Measurements from ENCODE around the gene GRIA4. TPM values are rescaled to one million over a fixed set of nuclear protein-coding genes. Genes with fewer than 3 reads are reported as not detected.
"Not testable (repeated sequence)": the region's sequence is repeated elsewhere in the genome, so short reads cannot be mapped to it uniquely, and the experiment has no call there.

The GRIA4 gene
- total and polyA plus RNA-seq, 7 donors: 0.23 to 6.6 (median 1.9) TPM

GRCh38 chr11:105783216-105783615, 173.3 kb downstream of the GRIA4 start:
- intact Hi-C loops (cut with DNase I): no loop called here
- H3K36me3 ChIP-seq: no peaks in the 10 kb centered on the region
- WGBS, 2 donors: 79 to 84% methylated on average over 2 of the region's 2 CpGs
- no peaks in the 10 kb centered on the region for H3K27me3 ChIP-seq
- no peaks in the 10 kb centered on the region for H3K9me3 ChIP-seq
- no peak for TF ChIP-seq EP300 (IDR thresholded peaks at IDR 0.05)
- TF ChIP-seq POLR2A (IDR thresholded peaks at IDR 0.05): no peak
- no peak for TF ChIP-seq POLR2AphosphoS5 (IDR thresholded peaks at IDR 0.05)
- TF ChIP-seq, protein P1, sequence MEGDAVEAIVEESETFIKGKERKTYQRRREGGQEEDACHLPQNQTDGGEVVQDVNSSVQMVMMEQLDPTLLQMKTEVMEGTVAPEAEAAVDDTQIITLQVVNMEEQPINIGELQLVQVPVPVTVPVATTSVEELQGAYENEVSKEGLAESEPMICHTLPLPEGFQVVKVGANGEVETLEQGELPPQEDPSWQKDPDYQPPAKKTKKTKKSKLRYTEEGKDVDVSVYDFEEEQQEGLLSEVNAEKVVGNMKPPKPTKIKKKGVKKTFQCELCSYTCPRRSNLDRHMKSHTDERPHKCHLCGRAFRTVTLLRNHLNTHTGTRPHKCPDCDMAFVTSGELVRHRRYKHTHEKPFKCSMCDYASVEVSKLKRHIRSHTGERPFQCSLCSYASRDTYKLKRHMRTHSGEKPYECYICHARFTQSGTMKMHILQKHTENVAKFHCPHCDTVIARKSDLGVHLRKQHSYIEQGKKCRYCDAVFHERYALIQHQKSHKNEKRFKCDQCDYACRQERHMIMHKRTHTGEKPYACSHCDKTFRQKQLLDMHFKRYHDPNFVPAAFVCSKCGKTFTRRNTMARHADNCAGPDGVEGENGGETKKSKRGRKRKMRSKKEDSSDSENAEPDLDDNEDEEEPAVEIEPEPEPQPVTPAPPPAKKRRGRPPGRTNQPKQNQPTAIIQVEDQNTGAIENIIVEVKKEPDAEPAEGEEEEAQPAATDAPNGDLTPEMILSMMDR (IDR thresholded peaks at IDR 0.05): no peak
- H3K4me3 ChIP-seq: no peak overlapping the region
- no peak overlapping the region for H3K27ac ChIP-seq
- no peak for DNase-seq
- H3K4me1 ChIP-seq: no peaks in the 10 kb centered on the region

GRCh38 chr11:105785850-105786249, 176.0 kb downstream of the GRIA4 start:
- WGBS, 2 donors: 95% methylated on average over 6 of the region's 6 CpGs
- intact Hi-C loops (cut with DNase I); H3K4me1 ChIP-seq; H3K9me3 ChIP-seq; H3K36me3 ChIP-seq; H3K27ac ChIP-seq; DNase-seq; H3K27me3 ChIP-seq; H3K4me3 ChIP-seq: not testable (repeated sequence)

- no peak for TF ChIP-seq EP300 (IDR thresholded peaks at IDR 0.05)
- TF ChIP-seq POLR2A (IDR thresholded peaks at IDR 0.05): no peak
- TF ChIP-seq, protein P1 (IDR thresholded peaks at IDR 0.05): no peak
- TF ChIP-seq POLR2AphosphoS5 (IDR thresholded peaks at IDR 0.05): no peak
- H3K4me3 ChIP-seq: no peak overlapping the region
- no peaks in the 10 kb centered on the region for H3K9me3 ChIP-seq
- H3K4me1 ChIP-seq: no peaks in the 10 kb centered on the region
- no peak overlapping the region for H3K27ac ChIP-seq
- H3K27me3 ChIP-seq: no peaks in the 10 kb centered on the region
- intact Hi-C loops (cut with DNase I): no loop called here
- no peaks in the 10 kb centered on the region for H3K36me3 ChIP-seq
- WGBS, 2 donors: 80 to 90% methylated on average over 2 of the region's 2 CpGs
- DNase-seq: no peak
Observed at GRCh38 chr11:105786741-105787140, 176.9 kb downstream of the GRIA4 start.

DNA sequence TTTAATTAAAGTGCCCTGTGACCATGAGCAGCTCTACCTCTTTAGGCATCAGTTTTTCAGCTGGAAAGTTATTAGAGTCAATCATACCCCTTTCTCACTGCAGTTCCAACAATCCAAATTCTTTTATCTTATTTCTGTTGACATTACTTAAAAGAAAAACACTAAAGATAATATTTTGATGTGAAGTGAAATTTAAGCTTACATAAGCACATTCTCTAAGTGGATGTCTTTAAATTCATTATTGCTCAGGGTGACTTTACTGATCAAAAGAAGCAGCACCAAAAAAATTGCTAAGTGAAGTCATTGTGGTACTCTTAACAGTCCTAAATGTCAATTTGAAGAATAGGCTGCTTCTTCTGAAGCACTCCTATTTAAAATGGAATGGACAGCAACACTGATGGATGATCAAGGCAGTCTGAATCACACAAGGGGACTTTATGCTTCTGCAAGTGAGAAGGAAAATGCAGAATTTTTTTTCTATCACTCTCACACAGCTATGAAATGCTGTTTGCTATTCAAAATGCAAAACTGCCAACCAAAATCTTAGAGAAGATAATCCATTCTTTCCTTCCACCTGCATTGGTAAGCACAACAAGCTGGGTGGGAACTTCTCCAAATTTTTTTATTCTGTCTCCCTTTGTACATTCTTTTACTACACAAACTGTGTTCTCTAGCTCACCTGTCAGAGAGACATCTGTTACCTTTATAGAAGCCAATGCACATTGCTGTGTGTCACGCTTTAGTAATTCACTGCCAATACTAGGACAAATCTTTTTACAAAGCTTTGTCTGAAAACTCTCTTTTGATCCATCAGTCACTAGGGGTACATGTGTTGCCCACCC, 179.9 kb downstream of the GRIA4 start:
- DNase-seq: no peak
- H3K27ac ChIP-seq: no peak overlapping the region
- H3K27me3 ChIP-seq: no peaks in the 10 kb centered on the region
- H3K36me3 ChIP-seq: no peaks in the 10 kb centered on the region
- no peaks in the 10 kb centered on the region for H3K9me3 ChIP-seq
- no peaks in the 10 kb centered on the region for H3K4me1 ChIP-seq
- H3K4me3 ChIP-seq: no peak overlapping the region
- intact Hi-C loops (cut with DNase I): no loop called here
- 83 to 94% methylated on average over 1 of the region's 1 CpG for WGBS, 2 donors
- TF ChIP-seq POLR2A (IDR thresholded peaks at IDR 0.05) (no peak), POLR2AphosphoS5 (IDR thresholded peaks at IDR 0.05) (no peak), EP300 (IDR thresholded peaks at IDR 0.05) (no peak)
- TF ChIP-seq, protein P1 (IDR thresholded peaks at IDR 0.05): no peak

GRCh38 chr11:105790840-105791239, 181.0 kb downstream of the GRIA4 start:
- H3K4me1 ChIP-seq: no peaks in the 10 kb centered on the region
- TF ChIP-seq POLR2AphosphoS5 (IDR thresholded peaks at IDR 0.05) (no peak), POLR2A (IDR thresholded peaks at IDR 0.05) (no peak), EP300 (IDR thresholded peaks at IDR 0.05) (no peak)
- TF ChIP-seq, protein P1 (IDR thresholded peaks at IDR 0.05): no peak
- H3K27me3 ChIP-seq: no peaks in the 10 kb centered on the region
- no peaks in the 10 kb centered on the region for H3K9me3 ChIP-seq
- no peak for DNase-seq
- intact Hi-C loops (cut with DNase I): no loop called here
- no peak overlapping the region for H3K27ac ChIP-seq
- H3K4me3 ChIP-seq: no peak overlapping the region
- H3K36me3 ChIP-seq: no peaks in the 10 kb centered on the region
- 62 to 67% methylated on average over 3 of the region's 3 CpGs for WGBS, 2 donors

All from sigmoid colon (tissue), 7 donors.